HepG2 (cell line): ENCODE measurements around the gene ABCC10. TPM values are rescaled to one million over a fixed set of nuclear protein-coding genes. Genes with fewer than 3 reads are reported as not detected.

ENCODE experiments used
- ATAC-seq: fragments of 200-7000 bp; cut with Tn5 transposase; 3 replicates; pipeline ENCODE4 v1.9.1; 2020; ENCODE audit warnings: mild to moderate bottlenecking, moderate library complexity
- BruUV-seq: library from RNA; stranded (reverse); fragments of 400-500 nt; replicated peaks from 2 replicates; lab custom pipeline; 2021; lab: Mats Ljungman, UMichigan
- CTCF ChIA-PET: fragments of 300-600 bp; formaldehyde crosslinking; extraction: SDS; loops from one replicate; lab custom pipeline; 2021; ENCODE audit warnings: low total read pairs, inconsistent platforms, low intra/inter-chr PET ratio; lab: Yijun Ruan, JAX
- POLR2A ChIA-PET: fragments of 350-600 bp; sonication (Branson Sonifier 250); formaldehyde crosslinking; loops from one replicate; lab custom pipeline; 2020; ENCODE audit warnings: antibody characterized with exemption, inconsistent platforms; lab: Yijun Ruan, JAX
- DNase-seq: peaks from one replicate; pipeline ENCODE4 v3.0.0-alpha.2; 2015; ENCODE audit warnings: low spot score
- FAIRE-seq: peaks from 3 replicates; lab custom pipeline; 2011; peaks lifted over from hg19 to GRCh38; lab: Jason Lieb, UNC
- H2AFZ ChIP-seq: one replicate; pipeline ENCODE4 v1.6.1; 2011; ENCODE audit warnings: low read length, inconsistent platforms
- H3K27ac ChIP-seq: fragments of 300-600 bp; 3 replicates; pipeline ENCODE4 v1.8.0; 2011; ENCODE audit warnings: mixed run types, mild to moderate bottlenecking, mixed read lengths, low read length, inconsistent platforms; ENCODE audit not compliant: insufficient read depth; ENCODE audit errors: extremely low read length
- H3K27me3 ChIP-seq, 2 experiments: fragments of 200-600 bp in 1 of 2; 2 replicates in 1 of 2; 3 replicates in 1 of 2; pipeline versions ENCODE4 v1.6.0 to v1.8.0; 2011; ENCODE audit warnings: low read length in 2 of 2, mild to moderate bottlenecking in 2 of 2, moderate library complexity in 2 of 2, inconsistent platforms in 1 of 2; ENCODE audit not compliant: insufficient read depth in 2 of 2, control insufficient read depth in 1 of 2
- H3K36me3 ChIP-seq, 2 experiments: fragments of 200-600 bp in 1 of 2; replicated peaks in 1 of 2; 2 replicates in 1 of 2; 3 replicates in 1 of 2; pipeline versions ENCODE4 v1.5.1 to v1.8.0; 2011; ENCODE audit warnings: low read length in 2 of 2, inconsistent platforms in 1 of 2; ENCODE audit not compliant: insufficient read depth in 2 of 2, control insufficient read depth in 1 of 2
- H3K4me1 ChIP-seq: 2 replicates; pipeline ENCODE4 v1.5.1; 2012; ENCODE audit warnings: low read length, inconsistent platforms; ENCODE audit not compliant: insufficient read depth
- H3K4me2 ChIP-seq: 2 replicates; pipeline ENCODE4 v1.6.0; 2011; ENCODE audit warnings: low read depth, low read length, inconsistent platforms
- H3K4me3 ChIP-seq, 3 experiments: fragments of 200-600 bp in 1 of 3; sonication (generic), shearing (Covaris generic) in 1 of 3; replicated peaks in 1 of 3; 2 replicates each; pipeline ENCODE4 v1.5.1; 2011 to 2016; ENCODE audit warnings: low read length in 3 of 3, inconsistent platforms in 2 of 3, low read depth in 2 of 3, mild to moderate bottlenecking in 2 of 3, control low read depth in 1 of 3, mixed read lengths in 1 of 3; ENCODE audit not compliant: insufficient read depth in 1 of 3
- H3K79me2 ChIP-seq: one replicate; pipeline ENCODE4 v1.6.1; 2011; ENCODE audit warnings: low read length, inconsistent platforms; ENCODE audit not compliant: insufficient read depth
- H3K9ac ChIP-seq: 2 replicates; pipeline ENCODE4 v1.6.0; 2011; ENCODE audit warnings: mild to moderate bottlenecking, low read depth, low read length, inconsistent platforms; ENCODE audit not compliant: insufficient read depth
- H3K9me3 ChIP-seq: 2 replicates; pipeline ENCODE4 v1.5.1; 2012; ENCODE audit warnings: mild to moderate bottlenecking, low read length
- H4K20me1 ChIP-seq: 2 replicates; pipeline ENCODE4 v1.6.0; 2011; ENCODE audit warnings: inconsistent platforms, mild to moderate bottlenecking, low read length, moderate library complexity; ENCODE audit not compliant: insufficient read depth
- CHD4 ChIP-seq: fragments of 200-600 bp; sonication (generic); IDR thresholded peaks from 2 replicates; pipeline ENCODE4 v1.7.0; 2017; ENCODE audit warnings: mild to moderate bottlenecking, low read length, borderline replicate concordance
- ELF1 ChIP-seq: sonication (generic); formaldehyde crosslinking; IDR thresholded peaks from 2 replicates; pipeline ENCODE4 v1.4.0; 2020; ENCODE audit warnings: missing genetic modification reagents
- GATAD1 ChIP-seq: IDR thresholded peaks from 2 replicates; pipeline ENCODE4 v1.6.1; 2016; ENCODE audit warnings: missing genetic modification reagents, missing compliant biosample characterization
- HMGXB3 ChIP-seq: sonication (generic); formaldehyde crosslinking; IDR thresholded peaks from 2 replicates; pipeline ENCODE4 v1.4.0; 2020; ENCODE audit warnings: missing genetic modification reagents, borderline replicate concordance
- MXD1 ChIP-seq: sonication (generic); formaldehyde crosslinking; IDR thresholded peaks from 2 replicates; pipeline ENCODE4 v1.4.0; 2020; ENCODE audit warnings: mild to moderate bottlenecking, missing genetic modification reagents
- MXI1 ChIP-seq: IDR thresholded peaks from 3 replicates; pipeline ENCODE4 v1.6.1; 2012; ENCODE audit warnings: low read depth, low read length, inconsistent platforms, borderline replicate concordance
- NFKBIZ ChIP-seq: IDR thresholded peaks from 2 replicates; pipeline ENCODE4 v1.6.1; 2018; ENCODE audit warnings: missing genetic modification reagents, missing compliant biosample characterization
- NR2F6 ChIP-seq, 2 experiments: IDR thresholded peaks; 2 replicates each; pipeline ENCODE4 v1.6.1; 2016; ENCODE audit warnings: antibody characterized with exemption in 1 of 2, mild to moderate bottlenecking in 1 of 2
- SIX4 ChIP-seq: sonication (generic); formaldehyde crosslinking; IDR thresholded peaks from 2 replicates; pipeline ENCODE4 v1.4.0; 2020; ENCODE audit warnings: missing genetic modification reagents
- TOE1 ChIP-seq: sonication (generic); formaldehyde crosslinking; IDR thresholded peaks from 2 replicates; pipeline ENCODE4 v1.4.0; 2020; ENCODE audit warnings: mild to moderate bottlenecking, missing genetic modification reagents
- ZBTB34 ChIP-seq: sonication (generic); formaldehyde crosslinking; IDR thresholded peaks from 2 replicates; pipeline ENCODE4 v1.8.0; 2022; ENCODE audit warnings: mild to moderate bottlenecking, missing genetic modification reagents
- ZKSCAN5 ChIP-seq: sonication (generic); formaldehyde crosslinking; IDR thresholded peaks from 2 replicates; pipeline ENCODE4 v1.5.1; 2020; ENCODE audit warnings: mild to moderate bottlenecking, missing genetic modification reagents
- ZNF597 ChIP-seq: sonication (generic); formaldehyde crosslinking; IDR thresholded peaks from 2 replicates; pipeline ENCODE4 v1.5.0; 2020; ENCODE audit warnings: missing genetic modification reagents
- ZNF792 ChIP-seq: IDR thresholded peaks from 2 replicates; pipeline ENCODE4 v1.6.1; 2016
- ZSCAN29 ChIP-seq: sonication (generic); formaldehyde crosslinking; conservative IDR thresholded peaks from 2 replicates; pipeline ENCODE4 v1.4.0; 2020; ENCODE audit warnings: mild to moderate bottlenecking, missing genetic modification reagents
- WGBS: methylation state at CpG from one replicate; pipeline ENCODE4 v1.1.6; 2017; ENCODE audit warnings: low lambda C conversion rate; 5-methylcytosine and 5-hydroxymethylcytosine counted together
- in situ Hi-C: cut with HindIII; loops from 2 replicates; pipeline ENCODE4 v1.10.0; 2017; ENCODE audit warnings: low pct_unique_long_range_greater_than_20kb; ENCODE audit not compliant: extremely low pct_ligation_motif_present
- intact Hi-C: fragments of 100-400 bp; cut with micrococcal nuclease; formaldehyde crosslinking; loops from one replicate; pipeline ENCODE4 v1.10.0; 2022; ENCODE audit not compliant: unreplicated experiment
- polyA plus RNA-seq, 8 experiments: library from polyadenylated mRNA; depleted of rRNA in 3 of 8; stranded (reverse) in 7 of 8; unstranded in 1 of 8; fragments of >200 nt; fragmentation: Illumina TruSeq in 4 of 8; extraction: Trizol in 4 of 8; gene quantifications; 2 replicates each; pipeline versions ENCODE4 v1.2.1 to v1.2.3, GENCODE V29; 2011 to 2016; ENCODE audit warnings: low read depth in 4 of 8, missing spikeins in 1 of 8, mixed read lengths in 1 of 8; ENCODE audit not compliant: insufficient read depth in 1 of 8
- total RNA-seq, 5 experiments: library from RNA; depleted of rRNA; stranded (reverse); fragments of >200 nt; fragmentation: Illumina TruSeq; extraction: Trizol; gene quantifications; 2 replicates each; pipeline ENCODE4 v1.2.3, GENCODE V29; 2016; ENCODE audit warnings: low read depth in 1 of 5

ABCC10 gene
- total and polyA plus RNA-seq, 2 of the 13 experiments (the other 11 are each of a cell fraction or from before 2014, with no cell fraction given) = 16.0 to 24.3 TPM

GRCh38 chr6:43436577-43437282 lies 9.4 kb downstream of the ABCC10 start:
- peak overlapping the region; percentile 68 for H3K4me2 ChIP-seq
- H3K79me2 ChIP-seq = no peaks in the 10 kb centered on the region
- no peaks in the 10 kb centered on the region for H3K9me3 ChIP-seq
- ChIA-PET POLR2A (interaction anchor here (0.6 to 4.5 kb wide), 25 partner anchors 10 to 691 kb away, joined by 3 to 63 read pairs (median 6); partner anchors contain the start of genes ABCC10, CNPY3, CUL9 and DLK2), CTCF (no interaction called here)
- no peaks in the 10 kb centered on the region for H3K27me3 ChIP-seq
- peak; percentile 97 for DNase-seq
- peak overlapping the region; percentile 63 for H3K27ac ChIP-seq
- peak; percentile 99 for FAIRE-seq
- peaks cover 34% of the 10 kb centered on the region for H3K4me1 ChIP-seq
- H2AFZ ChIP-seq = no peak overlapping the region
- peak overlapping the region; percentile 27 for H3K9ac ChIP-seq
- in situ Hi-C loops (no loop called here), intact Hi-C loops (loop anchor here (1.0 to 10.0 kb wide), 2 partner anchors 9 to 58 kb away; partner anchors contain the start of gene ABCC10)
- H4K20me1 ChIP-seq = no peaks in the 10 kb centered on the region
- BruUV-seq = no TSS peak
- peak overlapping the region in 2 of 3 experiments; percentile 1 to 42; a peak in 3 of 6 replicates for H3K4me3 ChIP-seq
- H3K36me3 ChIP-seq = peaks cover 4 to 15% of the 10 kb centered on the region in 2 experiments
- 2% methylated on average over 5 of the region's 5 CpGs for WGBS
- ATAC-seq = peak; percentile 89
- no peak for TF ChIP-seq TOE1 (CRISPR knock-in tag)
- TF ChIP-seq NR2F6 (IDR thresholded peaks at IDR 0.05) = peak; percentile 93
- peak; percentile 96 for TF ChIP-seq NR2F6 (CRISPR knock-in tag; IDR thresholded peaks at IDR 0.05)
- TF ChIP-seq HMGXB3 (CRISPR knock-in tag) = no peak
- peak; percentile 87 for TF ChIP-seq ZNF792 (CRISPR knock-in tag)
- no peak for TF ChIP-seq ZNF597
- peak; percentile 54; the same call in 1 of the 2 replicates for TF ChIP-seq NFKBIZ (CRISPR knock-in tag)
- TF ChIP-seq SIX4 (CRISPR knock-in tag) = peak; percentile 37
- no peak for TF ChIP-seq CHD4
- peak; percentile 95 for TF ChIP-seq ZKSCAN5
- TF ChIP-seq ELF1 (CRISPR knock-in tag) = peak; percentile 32; the same call in 1 of the 2 replicates
- TF ChIP-seq ZBTB34 = peak; percentile 92
- peak; percentile 66; the same call in 1 of the 3 replicates for TF ChIP-seq MXI1
- no peak for TF ChIP-seq ZSCAN29 (CRISPR knock-in tag)
- no peak for TF ChIP-seq MXD1 (CRISPR knock-in tag)
- TF ChIP-seq GATAD1 (CRISPR knock-in tag) = peak; percentile 53; the same call in 1 of the 2 replicates
